K562 (cell line): ENCODE measurements around the gene PLPPR1. TPM values are rescaled to one million over a fixed set of nuclear protein-coding genes. Genes with fewer than 3 reads are reported as not detected.

ENCODE experiments used
- ATAC-seq: fragments of 200-7000 bp; cut with Tn5 transposase; 3 replicates; pipeline ENCODE4 v1.9.1; 2020; ENCODE audit warnings: moderate library complexity
- BruUV-seq: library from RNA; stranded (reverse); fragments of 400-500 nt; replicated peaks from 2 replicates; lab custom pipeline; 2021; lab: Mats Ljungman, UMichigan
- CTCF ChIA-PET: fragments of 300-600 bp; formaldehyde crosslinking; extraction: SDS; loops from one replicate; lab custom pipeline; 2021; ENCODE audit warnings: low intra/inter-chr PET ratio; lab: Yijun Ruan, JAX
- POLR2A ChIA-PET: fragments of 300-600, 350-650 bp; sonication (Branson Sonifier 250); formaldehyde crosslinking; extraction: SDS; loops from one replicate; lab custom pipeline; 2021; ENCODE audit warnings: antibody characterized with exemption, inconsistent platforms; lab: Yijun Ruan, JAX
- DNase-seq, 4 experiments: peaks; one replicate each; pipeline versions ENCODE4 v3.0.0 to v3.0.0-alpha.2; 2011 to 2018; ENCODE audit warnings: low spot score in 3 of 4, mixed read lengths in 3 of 4; ENCODE audit errors: extremely low read depth in 1 of 4
- FAIRE-seq: peaks from 2 replicates; lab custom pipeline; 2011; peaks lifted over from hg19 to GRCh38; lab: Jason Lieb, UNC
- H2AFZ ChIP-seq: 2 replicates; pipeline ENCODE4 v1.6.0; 2011; ENCODE audit warnings: low read depth, low read length, control low read depth, inconsistent platforms
- H3K27ac ChIP-seq: fragments of 200-600 bp; 3 replicates; pipeline ENCODE4 v1.8.0; 2011; ENCODE audit warnings: low read depth, mild to moderate bottlenecking, control low read depth, inconsistent platforms, low read length, moderate library complexity, mixed read lengths; ENCODE audit errors: extremely low read depth
- H3K27me3 ChIP-seq, 2 experiments: fragments of 300-600 bp in 1 of 2; 2 replicates in 1 of 2; 3 replicates in 1 of 2; pipeline versions ENCODE4 v1.6.0 to v1.8.0; 2011; ENCODE audit warnings: inconsistent platforms in 2 of 2, low read length in 2 of 2, mild to moderate bottlenecking in 1 of 2, mixed read lengths in 1 of 2, moderate library complexity in 1 of 2; ENCODE audit not compliant: control insufficient read depth in 2 of 2, insufficient read depth in 2 of 2
- H3K36me3 ChIP-seq: fragments of 300-600 bp; 3 replicates; pipeline ENCODE4 v1.8.0; 2011; ENCODE audit warnings: mild to moderate bottlenecking, low read length, inconsistent platforms; ENCODE audit not compliant: control insufficient read depth, insufficient read depth
- H3K4me1 ChIP-seq, 2 experiments: fragments of 200-600 bp in 1 of 2; replicated peaks in 1 of 2; 2 replicates in 1 of 2; 3 replicates in 1 of 2; pipeline versions ENCODE4 v1.5.1 to v1.8.0; 2011; ENCODE audit warnings: inconsistent platforms in 2 of 2, low read length in 2 of 2, mild to moderate bottlenecking in 1 of 2, mixed read lengths in 1 of 2, moderate library complexity in 1 of 2; ENCODE audit not compliant: control insufficient read depth in 2 of 2, insufficient read depth in 2 of 2
- H3K4me2 ChIP-seq: 2 replicates; pipeline ENCODE4 v1.6.1; 2011; ENCODE audit warnings: low read length, control low read depth, inconsistent platforms, mixed read lengths; ENCODE audit not compliant: insufficient read depth
- H3K4me3 ChIP-seq: fragments of 200-600 bp; sonication (generic), shearing (Covaris generic); 2 replicates; pipeline ENCODE4 v1.5.1; 2016; ENCODE audit warnings: control low read depth, inconsistent platforms
- H3K79me2 ChIP-seq: fragments of 200-600 bp; 3 replicates; pipeline ENCODE4 v1.8.0; 2011; ENCODE audit warnings: low read length, inconsistent platforms; ENCODE audit not compliant: control insufficient read depth, insufficient read depth
- H3K9ac ChIP-seq, 2 experiments: 2 replicates each; pipeline versions ENCODE4 v1.6.0 to v1.6.1; 2011; ENCODE audit warnings: low read depth in 2 of 2, low read length in 2 of 2, control low read depth in 1 of 2, inconsistent platforms in 1 of 2, mild to moderate bottlenecking in 1 of 2, mixed read lengths in 1 of 2; ENCODE audit not compliant: insufficient read depth in 1 of 2
- H3K9me1 ChIP-seq: one replicate; pipeline ENCODE4 v1.6.0; 2011; ENCODE audit warnings: inconsistent platforms, mild to moderate bottlenecking, low read length, moderate library complexity; ENCODE audit not compliant: control insufficient read depth, insufficient read depth
- H3K9me3 ChIP-seq: replicated peaks from 2 replicates; pipeline ENCODE4 v1.5.1; 2011; ENCODE audit warnings: low read depth, low read length, inconsistent platforms; ENCODE audit not compliant: control insufficient read depth, insufficient read depth
- H4K20me1 ChIP-seq: replicated peaks from 2 replicates; pipeline ENCODE4 v1.6.1; 2011; ENCODE audit warnings: low read length, inconsistent platforms, mixed read lengths; ENCODE audit not compliant: control insufficient read depth, insufficient read depth
- ARID1B ChIP-seq: fragments of 450-650 bp; IDR thresholded peaks from 2 replicates; pipeline ENCODE4 v1.6.1; 2016; ENCODE audit warnings: antibody characterized with exemption, mild to moderate bottlenecking, inconsistent platforms
- FOXM1 ChIP-seq, 2 experiments: fragments of 450-650 bp in 1 of 2; sonication (generic) in 1 of 2; formaldehyde crosslinking in 1 of 2; IDR thresholded peaks; 2 replicates each; pipeline versions ENCODE4 v1.6.1 to v1.9.0; 2017 to 2022; ENCODE audit warnings: low read depth in 2 of 2, mild to moderate bottlenecking in 2 of 2, missing genetic modification reagents in 1 of 2, moderate library complexity in 1 of 2
- HIVEP1 ChIP-seq: fragments of 250-450 bp; sonication (Bioruptor Pico); IDR thresholded peaks from 2 replicates; pipeline ENCODE4 v1.4.0; 2020; ENCODE audit warnings: mild to moderate bottlenecking
- IFI16 ChIP-seq: fragments of 250-450 bp; sonication (Bioruptor Pico); IDR thresholded peaks from 2 replicates; pipeline ENCODE4 v2.1.2; 2022; ENCODE audit warnings: mild to moderate bottlenecking, inconsistent platforms
- LARP7 ChIP-seq: fragments of 450-650 bp; IDR thresholded peaks from 2 replicates; pipeline ENCODE4 v1.6.1; 2016
- NCOA1 ChIP-seq: fragments of 450-650 bp; IDR thresholded peaks from 2 replicates; pipeline ENCODE4 v1.6.1; 2016; ENCODE audit warnings: low read depth
- NFE2 ChIP-seq: IDR thresholded peaks from 2 replicates; pipeline ENCODE4 v1.6.1; 2014; ENCODE audit warnings: antibody characterized with exemption, low read depth
- NONO ChIP-seq, 2 experiments: fragments of 200-400 bp in 1 of 2; fragments of 450-650 bp in 1 of 2; formaldehyde crosslinking in 1 of 2; IDR thresholded peaks; 2 replicates each; pipeline ENCODE4 v1.6.1; 2017; ENCODE audit warnings: low read depth in 2 of 2, mild to moderate bottlenecking in 2 of 2, moderate library complexity in 2 of 2, low read length in 1 of 2
- NR3C1 ChIP-seq: sonication (generic); formaldehyde crosslinking; IDR thresholded peaks from 2 replicates; pipeline ENCODE4 v1.8.1; 2022; ENCODE audit warnings: missing genetic modification reagents
- U2AF1 ChIP-seq: fragments of 200-400 bp; formaldehyde crosslinking; optimal IDR thresholded peaks from 2 replicates; pipeline ENCODE3; 2017; ENCODE audit warnings: mild to moderate bottlenecking, low read depth, low read length, moderate library complexity
- ZNF175 ChIP-seq: fragments of 200-800 bp; sonication (Bioruptor generic); IDR thresholded peaks from 2 replicates; pipeline ENCODE4 v1.6.1; 2016; ENCODE audit warnings: low read depth, mild to moderate bottlenecking, missing genetic modification characterization, missing compliant biosample characterization
- WGBS: fragments of 100-300 bp; shearing (Covaris generic); methylation state at CpG from one replicate; pipeline ENCODE4 v1.1.6; 2016; ENCODE audit warnings: low coverage, mixed read lengths; ENCODE audit not compliant: insufficient coverage; ENCODE audit errors: missing lambda C conversion rate; 5-methylcytosine and 5-hydroxymethylcytosine counted together
- in situ Hi-C: fragments of 300-500 bp; cut with MboI; formaldehyde crosslinking; loops from 4 replicates; pipeline ENCODE4 v1.15.0; 2018; ENCODE audit warnings: inconsistent platforms, mixed read lengths
- intact Hi-C: fragments of 100-400 bp; cut with micrococcal nuclease; formaldehyde crosslinking; loops from 2 replicates; pipeline ENCODE4 v1.14.2; 2022
- polyA plus RNA-seq, 8 experiments: library from polyadenylated mRNA; depleted of rRNA in 4 of 8; stranded (reverse) in 5 of 8; unstranded in 3 of 8; fragments of >200 nt; fragmentation: Nextera tagmentation in 2 of 8; fragmentation: Illumina TruSeq in 1 of 8; extraction: Ambion mirVana in 2 of 8; extraction: Trizol in 1 of 8; gene quantifications; 2 replicates each; pipeline versions ENCODE4 v1.2.1 to v1.2.3, GENCODE V29; 2011 to 2014; ENCODE audit warnings: inconsistent platforms in 1 of 8, missing spikeins in 1 of 8
- total RNA-seq, 7 experiments: library from RNA; depleted of rRNA in 6 of 7; stranded (reverse); fragments of >200 nt in 6 of 7; fragmentation: Illumina TruSeq in 2 of 7; extraction: Trizol in 2 of 7; gene quantifications; 2 replicates each; pipeline versions ENCODE4 v1.2.1 to v1.2.3, GENCODE V29; 2011 to 2021; ENCODE audit warnings: low replicate concordance in 1 of 7
- TF ChIP-seq, protein P1 (sequence below), 2 experiments: fragments of 250-450 bp in 1 of 2; fragments of 450-650 bp in 1 of 2; sonication (Bioruptor Pico) in 1 of 2; IDR thresholded peaks; 2 replicates each; pipeline versions ENCODE4 v1.6.1 to v1.8.0; 2016 to 2021; ENCODE audit warnings: mild to moderate bottlenecking in 2 of 2, moderate library complexity in 2 of 2, missing compliant biosample characterization in 1 of 2, missing genetic modification characterization in 1 of 2
- TF ChIP-seq, protein P2 (sequence below): fragments of 200-800 bp; sonication (Bioruptor generic); IDR thresholded peaks from 2 replicates; pipeline ENCODE4 v1.6.1; 2017; ENCODE audit warnings: missing genetic modification characterization, missing compliant biosample characterization

The PLPPR1 gene
- total and polyA plus RNA-seq, 9 of the 15 experiments (the other 6 are each of a cell fraction or from before 2014, with no cell fraction given): not detected

DNA sequence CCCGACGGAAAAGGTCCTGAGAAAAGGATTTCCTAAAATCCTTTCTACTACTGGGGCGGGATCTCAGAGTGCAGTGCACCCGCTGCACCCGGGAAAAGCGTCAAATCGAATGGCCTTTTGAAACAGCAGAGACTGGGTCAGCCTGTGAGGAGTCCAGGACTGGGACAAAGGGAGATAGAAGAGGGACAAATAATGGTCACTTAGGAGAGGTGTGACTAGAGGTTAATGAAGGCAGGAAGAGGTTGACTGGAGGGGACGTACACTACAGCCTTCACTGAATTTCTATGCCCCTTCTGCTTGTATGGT, 1.5 kb downstream of the PLPPR1 start:
- intact Hi-C loops: no loop called here
- no peak for ATAC-seq
- no peak overlapping the region for H3K9ac ChIP-seq
- no peak overlapping the region for H3K4me2 ChIP-seq
- H3K27ac ChIP-seq: no peak overlapping the region
- H3K36me3 ChIP-seq: no peaks in the 10 kb centered on the region
- no peaks in the 10 kb centered on the region for H3K9me3 ChIP-seq
- no peak overlapping the region for H2AFZ ChIP-seq
- no peak overlapping the region for H3K4me3 ChIP-seq
- CTCF ChIA-PET: no interaction called here
- BruUV-seq: no TSS peak
- H4K20me1 ChIP-seq: no peaks in the 10 kb centered on the region
- no peaks in the 10 kb centered on the region for H3K79me2 ChIP-seq
- no peaks in the 10 kb centered on the region; a peak in 1 of 5 replicates for H3K27me3 ChIP-seq
- H3K9me1 ChIP-seq: no peaks in the 10 kb centered on the region
- 0% methylated on average over 8 of the region's 8 CpGs for WGBS
- in situ Hi-C loops: no loop called here
- POLR2A ChIA-PET: interaction anchor here (0.9 kb wide), 1 partner anchor 11 kb away, joined by 3 read pairs; no protein-coding TSS in a partner anchor
- no peak for FAIRE-seq
- H3K4me1 ChIP-seq: no peaks in the 10 kb centered on the region; a peak in 2 of 5 replicates
- no peak for DNase-seq
- TF ChIP-seq HIVEP1 (no peak), NFE2 (no peak), LARP7 (no peak), NONO (IDR thresholded peaks at IDR 0.05; ENCODE audit: low read depth in 2 of 2, low read length in 1 of 2) (no peak), ZNF175 (no peak), U2AF1 (no peak), NCOA1 (no peak), FOXM1 (IDR thresholded peaks at IDR 0.05; ENCODE audit: low read depth) (no peak), FOXM1 (CRISPR knock-in tag; IDR thresholded peaks at IDR 0.05; ENCODE audit: low read depth) (no peak), ARID1B (no peak), IFI16 (CRISPR knock-in tag) (no peak), NR3C1 (CRISPR knock-in tag) (no peak)
- TF ChIP-seq, protein P1, sequence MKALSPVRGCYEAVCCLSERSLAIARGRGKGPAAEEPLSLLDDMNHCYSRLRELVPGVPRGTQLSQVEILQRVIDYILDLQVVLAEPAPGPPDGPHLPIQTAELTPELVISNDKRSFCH (CRISPR knock-in tag; IDR thresholded peaks at IDR 0.05): no peak
- TF ChIP-seq, protein P1 (tag; IDR thresholded peaks at IDR 0.05): no peak
- TF ChIP-seq, protein P2, sequence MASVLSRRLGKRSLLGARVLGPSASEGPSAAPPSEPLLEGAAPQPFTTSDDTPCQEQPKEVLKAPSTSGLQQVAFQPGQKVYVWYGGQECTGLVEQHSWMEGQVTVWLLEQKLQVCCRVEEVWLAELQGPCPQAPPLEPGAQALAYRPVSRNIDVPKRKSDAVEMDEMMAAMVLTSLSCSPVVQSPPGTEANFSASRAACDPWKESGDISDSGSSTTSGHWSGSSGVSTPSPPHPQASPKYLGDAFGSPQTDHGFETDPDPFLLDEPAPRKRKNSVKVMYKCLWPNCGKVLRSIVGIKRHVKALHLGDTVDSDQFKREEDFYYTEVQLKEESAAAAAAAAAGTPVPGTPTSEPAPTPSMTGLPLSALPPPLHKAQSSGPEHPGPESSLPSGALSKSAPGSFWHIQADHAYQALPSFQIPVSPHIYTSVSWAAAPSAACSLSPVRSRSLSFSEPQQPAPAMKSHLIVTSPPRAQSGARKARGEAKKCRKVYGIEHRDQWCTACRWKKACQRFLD (CRISPR knock-in tag): no peak
